ENCODE measurements around the gene MTRR. TPM values are rescaled to one million over a fixed set of nuclear protein-coding genes. Genes with fewer than 3 reads are reported as not detected.

Gene MTRR
- total RNA-seq, 1 experiment from 2014 or later = 44.2 TPM

DNA sequence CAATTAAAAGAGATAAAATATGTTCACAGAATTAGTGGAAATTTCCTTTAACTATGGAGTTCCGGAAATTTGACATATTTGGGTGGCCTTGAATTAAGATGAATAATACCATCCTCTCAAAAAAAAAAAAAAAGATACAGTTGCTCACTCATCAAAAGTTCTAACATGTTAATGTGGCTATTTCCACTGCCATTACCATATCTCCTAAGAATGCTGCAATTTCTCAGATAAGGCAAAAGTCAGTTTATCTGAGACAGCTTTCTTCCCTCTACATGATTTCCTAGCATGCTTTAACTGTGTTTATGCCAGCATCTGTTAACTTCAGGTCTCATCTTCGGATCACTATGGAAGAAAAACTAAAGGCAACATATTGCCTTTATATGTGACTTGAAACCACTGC lies 2.8 kb upstream of the MTRR start:
- Histone ChIP-seq H3K4me2 (ENCODE audit: low read depth, low read length, poor library complexity, severe bottlenecking) (no peak overlapping the region), H3K36me3 (ENCODE audit: insufficient read depth, low read length) (peaks cover 34% of the 10 kb centered on the region; the same call in 1 of the 2 replicates), H3K9me3 (ENCODE audit: low read length) (no peaks in the 10 kb centered on the region), H3K9me2 (replicated peaks; ENCODE audit: insufficient read depth, low read length) (no peaks in the 10 kb centered on the region), H4K20me1 (ENCODE audit: insufficient read depth, low read depth, low read length) (peaks cover 17% of the 10 kb centered on the region), H3K9ac (ENCODE audit: low read length) (no peak overlapping the region), H3K27me3 (ENCODE audit: low read length) (no peaks in the 10 kb centered on the region), H3K4me1 (ENCODE audit: low read length) (peaks cover 39% of the 10 kb centered on the region), H3K4me3 (ENCODE audit: low read length) (no peak overlapping the region), H2AFZ (ENCODE audit: low read length) (no peak overlapping the region), H3K27ac (ENCODE audit: low read length) (no peak overlapping the region), H3K79me2 (ENCODE audit: low read length) (peaks cover 67% of the 10 kb centered on the region)
- no peak for DNase-seq

DNA sequence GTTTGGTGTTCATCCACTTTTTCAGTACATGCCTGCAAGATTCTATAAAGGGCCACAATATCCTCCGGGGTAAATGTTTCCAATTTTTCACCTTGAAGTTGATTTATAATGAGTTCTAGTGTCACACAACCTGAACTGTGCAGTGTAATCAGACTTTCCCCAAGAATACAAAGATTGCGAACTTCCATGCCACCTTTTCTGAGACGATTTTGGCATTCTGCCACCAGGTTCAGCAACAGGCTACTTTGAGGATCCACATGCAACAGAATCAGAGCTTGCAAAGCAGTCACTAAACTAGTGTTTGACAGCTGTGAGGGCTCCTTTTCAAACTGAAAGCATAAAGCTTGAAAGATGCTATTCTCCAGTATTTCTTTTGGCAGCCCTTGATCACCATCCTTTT lies 1.7 kb upstream of the MTRR start:
- H3K4me3 ChIP-seq (ENCODE audit: low read length) = peak overlapping the region; percentile 68
- peaks cover 37% of the 10 kb centered on the region; the same call in 1 of the 2 replicates for H3K36me3 ChIP-seq (ENCODE audit: insufficient read depth, low read length)
- H2AFZ ChIP-seq (ENCODE audit: low read length) = no peak overlapping the region
- H3K9me3 ChIP-seq (ENCODE audit: low read length) = no peaks in the 10 kb centered on the region
- peaks cover 50% of the 10 kb centered on the region for H3K4me1 ChIP-seq (ENCODE audit: low read length)
- H3K27ac ChIP-seq (ENCODE audit: low read length) = no peak overlapping the region
- H3K4me2 ChIP-seq (ENCODE audit: low read depth, low read length, poor library complexity, severe bottlenecking) = peak overlapping the region; percentile 67
- no peak overlapping the region for H3K9ac ChIP-seq (ENCODE audit: low read length)
- H3K9me2 ChIP-seq (replicated peaks; ENCODE audit: insufficient read depth, low read length) = no peaks in the 10 kb centered on the region
- H3K79me2 ChIP-seq (ENCODE audit: low read length) = peaks cover 77% of the 10 kb centered on the region
- H3K27me3 ChIP-seq (ENCODE audit: low read length) = no peaks in the 10 kb centered on the region
- H4K20me1 ChIP-seq (ENCODE audit: insufficient read depth, low read depth, low read length) = peaks cover 20% of the 10 kb centered on the region
- no peak for DNase-seq

- Histone ChIP-seq H3K9me2 (replicated peaks; ENCODE audit: insufficient read depth, low read length) (no peaks in the 10 kb centered on the region), H3K79me2 (ENCODE audit: low read length) (peaks cover 89% of the 10 kb centered on the region), H3K4me1 (ENCODE audit: low read length) (peaks cover 55% of the 10 kb centered on the region), H4K20me1 (ENCODE audit: insufficient read depth, low read depth, low read length) (peaks cover 20% of the 10 kb centered on the region), H3K27ac (ENCODE audit: low read length) (no peak overlapping the region), H3K9ac (ENCODE audit: low read length) (peak overlapping the region; percentile 96), H2AFZ (ENCODE audit: low read length) (peak overlapping the region; percentile 75; the same call in 1 of the 2 replicates), H3K4me2 (ENCODE audit: low read depth, low read length, poor library complexity, severe bottlenecking) (peak overlapping the region; percentile 67), H3K27me3 (ENCODE audit: low read length) (no peaks in the 10 kb centered on the region), H3K36me3 (ENCODE audit: insufficient read depth, low read length) (peaks cover 40% of the 10 kb centered on the region; the same call in 1 of the 2 replicates), H3K4me3 (ENCODE audit: low read length) (peak overlapping the region; percentile 68), H3K9me3 (ENCODE audit: low read length) (no peaks in the 10 kb centered on the region)
- DNase-seq = peak; percentile 42
Observed at GRCh38 chr5:7868427-7868772, 548 bp upstream of the MTRR start.

DNA sequence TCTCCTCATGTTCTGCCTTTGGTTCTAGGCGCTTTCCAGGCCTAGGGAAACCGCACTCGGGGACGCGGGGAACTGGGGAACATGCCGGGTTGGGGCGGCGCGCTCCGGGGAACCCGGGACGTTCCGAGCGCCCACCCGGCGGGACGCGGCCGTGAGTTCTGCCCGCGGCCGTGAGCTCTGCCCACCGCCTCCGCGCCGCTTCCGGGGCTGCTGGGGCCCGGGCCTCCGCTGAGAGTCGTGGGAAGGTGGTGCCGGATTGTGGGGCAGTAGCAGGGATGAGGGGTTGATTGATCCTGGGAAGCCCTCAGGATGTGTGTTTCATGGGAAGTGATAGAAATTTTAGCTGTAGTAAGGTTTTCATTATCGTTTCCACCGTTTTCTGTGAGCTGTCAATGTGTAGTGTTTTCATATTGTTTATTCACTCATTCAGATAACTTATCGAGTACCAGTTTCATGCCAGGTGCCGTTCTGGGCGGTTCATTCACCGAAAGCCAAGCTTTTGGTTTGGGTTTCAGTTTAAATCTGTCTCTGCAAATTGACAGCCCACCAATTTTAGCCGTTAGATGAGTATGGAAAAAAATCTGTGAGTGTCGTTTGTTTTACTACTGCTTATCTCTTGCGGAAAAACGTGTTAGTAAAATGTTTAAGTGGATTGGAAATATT lies 657 bp downstream of the MTRR start:
- H3K4me3 ChIP-seq (ENCODE audit: low read length) = peak overlapping the region; percentile 68
- H3K27ac ChIP-seq (ENCODE audit: low read length) = peak overlapping the region; percentile 18; the same call in 1 of the 2 replicates
- H2AFZ ChIP-seq (ENCODE audit: low read length) = peak overlapping the region; percentile 62; the same call in 1 of the 2 replicates
- peak; percentile 63 for DNase-seq
- H3K4me1 ChIP-seq (ENCODE audit: low read length) = peaks cover 55% of the 10 kb centered on the region
- no peaks in the 10 kb centered on the region for H3K9me2 ChIP-seq (replicated peaks; ENCODE audit: insufficient read depth, low read length)
- peaks cover 98% of the 10 kb centered on the region for H3K79me2 ChIP-seq (ENCODE audit: low read length)
- no peaks in the 10 kb centered on the region for H3K27me3 ChIP-seq (ENCODE audit: low read length)
- H3K36me3 ChIP-seq (ENCODE audit: insufficient read depth, low read length) = peaks cover 35% of the 10 kb centered on the region; the same call in 1 of the 2 replicates
- H3K4me2 ChIP-seq (ENCODE audit: low read depth, low read length, poor library complexity, severe bottlenecking) = peak overlapping the region; percentile 67
- no peaks in the 10 kb centered on the region for H3K9me3 ChIP-seq (ENCODE audit: low read length)
- peak overlapping the region; percentile 96 for H3K9ac ChIP-seq (ENCODE audit: low read length)
- H4K20me1 ChIP-seq (ENCODE audit: insufficient read depth, low read depth, low read length) = peaks cover 20% of the 10 kb centered on the region

- no peak overlapping the region for H3K27ac ChIP-seq (ENCODE audit: low read length)
- peaks cover 42% of the 10 kb centered on the region for H3K4me1 ChIP-seq (ENCODE audit: low read length)
- H3K36me3 ChIP-seq (ENCODE audit: insufficient read depth, low read length) = peaks cover 38% of the 10 kb centered on the region; the same call in 1 of the 2 replicates
- no peaks in the 10 kb centered on the region for H3K9me2 ChIP-seq (replicated peaks; ENCODE audit: insufficient read depth, low read length)
- no peaks in the 10 kb centered on the region for H3K9me3 ChIP-seq (ENCODE audit: low read length)
- DNase-seq = no peak
- H4K20me1 ChIP-seq (ENCODE audit: insufficient read depth, low read depth, low read length) = peaks cover 25% of the 10 kb centered on the region
- H2AFZ ChIP-seq (ENCODE audit: low read length) = no peak overlapping the region
- peak overlapping the region; percentile 67 for H3K4me2 ChIP-seq (ENCODE audit: low read depth, low read length, poor library complexity, severe bottlenecking)
- peaks cover 99% of the 10 kb centered on the region for H3K79me2 ChIP-seq (ENCODE audit: low read length)
- H3K4me3 ChIP-seq (ENCODE audit: low read length) = no peak overlapping the region
- no peaks in the 10 kb centered on the region for H3K27me3 ChIP-seq (ENCODE audit: low read length)
- H3K9ac ChIP-seq (ENCODE audit: low read length) = no peak overlapping the region
Observed at GRCh38 chr5:7871653-7872052, 2.7 kb downstream of the MTRR start.

- Histone ChIP-seq H3K79me2 (ENCODE audit: low read length) (peaks cover 97% of the 10 kb centered on the region), H3K27ac (ENCODE audit: low read length) (no peak overlapping the region), H3K27me3 (ENCODE audit: low read length) (no peaks in the 10 kb centered on the region), H3K9me3 (ENCODE audit: low read length) (no peaks in the 10 kb centered on the region), H3K4me3 (ENCODE audit: low read length) (no peak overlapping the region), H3K36me3 (ENCODE audit: insufficient read depth, low read length) (peaks cover 43% of the 10 kb centered on the region; the same call in 1 of the 2 replicates), H3K4me1 (ENCODE audit: low read length) (peaks cover 32% of the 10 kb centered on the region), H4K20me1 (ENCODE audit: insufficient read depth, low read depth, low read length) (peaks cover 26% of the 10 kb centered on the region), H3K4me2 (ENCODE audit: low read depth, low read length, poor library complexity, severe bottlenecking) (no peak overlapping the region), H2AFZ (ENCODE audit: low read length) (no peak overlapping the region), H3K9me2 (replicated peaks; ENCODE audit: insufficient read depth, low read length) (no peaks in the 10 kb centered on the region), H3K9ac (ENCODE audit: low read length) (no peak overlapping the region)
- DNase-seq = no peak
Observed at GRCh38 chr5:7872517-7873130, 3.7 kb downstream of the MTRR start.

DNA sequence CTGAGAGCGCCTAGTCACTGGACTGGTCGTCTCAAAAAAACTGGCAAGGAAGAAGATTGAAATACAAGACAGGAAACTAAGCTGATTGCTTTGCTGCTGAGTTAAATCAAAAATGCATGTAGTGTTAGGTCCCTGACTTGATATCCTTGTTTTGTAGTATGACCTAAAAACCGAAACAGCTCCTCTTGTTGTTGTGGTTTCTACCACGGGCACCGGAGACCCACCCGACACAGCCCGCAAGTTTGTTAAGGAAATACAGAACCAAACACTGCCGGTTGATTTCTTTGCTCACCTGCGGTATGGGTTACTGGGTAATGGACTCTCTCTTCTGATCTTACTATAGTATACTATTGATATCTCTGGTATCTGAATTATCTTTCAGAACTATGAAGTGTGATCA lies 4.3 kb downstream of the MTRR start:
- H4K20me1 ChIP-seq (ENCODE audit: insufficient read depth, low read depth, low read length) = peaks cover 26% of the 10 kb centered on the region
- no peak overlapping the region for H2AFZ ChIP-seq (ENCODE audit: low read length)
- H3K9me2 ChIP-seq (replicated peaks; ENCODE audit: insufficient read depth, low read length) = no peaks in the 10 kb centered on the region
- H3K9ac ChIP-seq (ENCODE audit: low read length) = no peak overlapping the region
- no peaks in the 10 kb centered on the region for H3K9me3 ChIP-seq (ENCODE audit: low read length)
- H3K79me2 ChIP-seq (ENCODE audit: low read length) = peaks cover 97% of the 10 kb centered on the region
- H3K4me1 ChIP-seq (ENCODE audit: low read length) = peaks cover 28% of the 10 kb centered on the region
- no peak overlapping the region for H3K27ac ChIP-seq (ENCODE audit: low read length)
- no peak overlapping the region for H3K4me3 ChIP-seq (ENCODE audit: low read length)
- DNase-seq = no peak
- H3K27me3 ChIP-seq (ENCODE audit: low read length) = no peaks in the 10 kb centered on the region
- no peak overlapping the region for H3K4me2 ChIP-seq (ENCODE audit: low read depth, low read length, poor library complexity, severe bottlenecking)
- peaks cover 49% of the 10 kb centered on the region for H3K36me3 ChIP-seq (ENCODE audit: insufficient read depth, low read length)

- DNase-seq = no peak
- no peak overlapping the region for H3K4me2 ChIP-seq (ENCODE audit: low read depth, low read length, poor library complexity, severe bottlenecking)
- no peak overlapping the region for H2AFZ ChIP-seq (ENCODE audit: low read length)
- peaks cover 29% of the 10 kb centered on the region for H4K20me1 ChIP-seq (ENCODE audit: insufficient read depth, low read depth, low read length)
- no peak overlapping the region for H3K27ac ChIP-seq (ENCODE audit: low read length)
- H3K36me3 ChIP-seq (ENCODE audit: insufficient read depth, low read length) = peaks cover 63% of the 10 kb centered on the region
- peaks cover 28% of the 10 kb centered on the region for H3K4me1 ChIP-seq (ENCODE audit: low read length)
- no peaks in the 10 kb centered on the region for H3K27me3 ChIP-seq (ENCODE audit: low read length)
- H3K9ac ChIP-seq (ENCODE audit: low read length) = no peak overlapping the region
- no peak overlapping the region for H3K4me3 ChIP-seq (ENCODE audit: low read length)
- H3K9me3 ChIP-seq (ENCODE audit: low read length) = no peaks in the 10 kb centered on the region
- peaks cover 95% of the 10 kb centered on the region for H3K79me2 ChIP-seq (ENCODE audit: low read length)
- H3K9me2 ChIP-seq (replicated peaks; ENCODE audit: insufficient read depth, low read length) = no peaks in the 10 kb centered on the region
Observed at GRCh38 chr5:7874639-7875038, 5.7 kb downstream of the MTRR start.
